DND-41 (cell line): ENCODE measurements around the gene CD151.

Experiments
- ATAC-seq: fragments of 200-7000 bp; cut with Tn5 transposase; 3 replicates; pipeline ENCODE4 v1.9.1; 2021; ENCODE audit warnings: low read depth; ENCODE audit not compliant: insufficient read depth
- DNase-seq: peaks from one replicate; pipeline ENCODE4 v3.0.0-alpha.2; 2020
- H2AFZ ChIP-seq: 2 replicates; pipeline ENCODE4 v1.6.0; 2012; ENCODE audit warnings: low read depth, low read length
- H3K27ac ChIP-seq: 2 replicates; pipeline ENCODE4 v1.5.1; 2012; ENCODE audit warnings: low read length, inconsistent platforms
- H3K27me3 ChIP-seq: fragments of 200-600 bp; sonication (generic); 2 replicates; pipeline ENCODE4 v1.6.0; 2012; ENCODE audit warnings: low read length, mild to moderate bottlenecking, inconsistent platforms; ENCODE audit not compliant: insufficient read depth, poor library complexity
- H3K36me3 ChIP-seq: 2 replicates; pipeline ENCODE4 v1.5.1; 2012; ENCODE audit warnings: low read length, inconsistent platforms; ENCODE audit not compliant: insufficient read depth
- H3K4me1 ChIP-seq: 2 replicates; pipeline ENCODE4 v1.5.1; 2012; ENCODE audit warnings: mild to moderate bottlenecking, low read length; ENCODE audit not compliant: insufficient read depth
- H3K4me2 ChIP-seq: 2 replicates; pipeline ENCODE4 v1.6.0; 2012; ENCODE audit warnings: mild to moderate bottlenecking, moderate library complexity, low read length, inconsistent platforms; ENCODE audit not compliant: insufficient read depth
- H3K4me3 ChIP-seq, 2 experiments: fragments of 200-600 bp in 1 of 2; shearing (Covaris generic) in 1 of 2; 2 replicates each; pipeline ENCODE4 v1.5.1; 2012 to 2016; ENCODE audit warnings: inconsistent platforms in 2 of 2, low read length in 2 of 2, mild to moderate bottlenecking in 2 of 2, low read depth in 1 of 2, moderate library complexity in 1 of 2
- H3K79me2 ChIP-seq: 2 replicates; pipeline ENCODE4 v1.6.0; 2012; ENCODE audit warnings: low read length, inconsistent platforms; ENCODE audit not compliant: insufficient read depth
- H3K9ac ChIP-seq: 2 replicates; pipeline ENCODE4 v1.6.0; 2012; ENCODE audit warnings: low read depth, mild to moderate bottlenecking, inconsistent platforms, low read length, moderate library complexity
- H3K9me3 ChIP-seq: 2 replicates; pipeline ENCODE4 v1.5.1; 2012; ENCODE audit warnings: low read length, moderate library complexity, mild to moderate bottlenecking, inconsistent platforms; ENCODE audit not compliant: insufficient read depth, severe bottlenecking
- H4K20me1 ChIP-seq: 2 replicates; pipeline ENCODE4 v1.6.0; 2012; ENCODE audit warnings: low read length; ENCODE audit not compliant: insufficient read depth
- EZH2 ChIP-seq: IDR thresholded peaks from 3 replicates; pipeline ENCODE4 v1.6.1; 2012; ENCODE audit warnings: borderline replicate concordance, low read depth, mild to moderate bottlenecking, moderate library complexity, low read length, inconsistent platforms; ENCODE audit not compliant: severe bottlenecking
- TF ChIP-seq, protein P1 (sequence below): IDR thresholded peaks from 2 replicates; pipeline ENCODE4 v1.5.1; 2012; ENCODE audit warnings: borderline replicate concordance, low read length, moderate library complexity, mild to moderate bottlenecking; ENCODE audit not compliant: poor library complexity, severe bottlenecking; ENCODE audit errors: extremely low read depth

CD151 gene

DNA sequence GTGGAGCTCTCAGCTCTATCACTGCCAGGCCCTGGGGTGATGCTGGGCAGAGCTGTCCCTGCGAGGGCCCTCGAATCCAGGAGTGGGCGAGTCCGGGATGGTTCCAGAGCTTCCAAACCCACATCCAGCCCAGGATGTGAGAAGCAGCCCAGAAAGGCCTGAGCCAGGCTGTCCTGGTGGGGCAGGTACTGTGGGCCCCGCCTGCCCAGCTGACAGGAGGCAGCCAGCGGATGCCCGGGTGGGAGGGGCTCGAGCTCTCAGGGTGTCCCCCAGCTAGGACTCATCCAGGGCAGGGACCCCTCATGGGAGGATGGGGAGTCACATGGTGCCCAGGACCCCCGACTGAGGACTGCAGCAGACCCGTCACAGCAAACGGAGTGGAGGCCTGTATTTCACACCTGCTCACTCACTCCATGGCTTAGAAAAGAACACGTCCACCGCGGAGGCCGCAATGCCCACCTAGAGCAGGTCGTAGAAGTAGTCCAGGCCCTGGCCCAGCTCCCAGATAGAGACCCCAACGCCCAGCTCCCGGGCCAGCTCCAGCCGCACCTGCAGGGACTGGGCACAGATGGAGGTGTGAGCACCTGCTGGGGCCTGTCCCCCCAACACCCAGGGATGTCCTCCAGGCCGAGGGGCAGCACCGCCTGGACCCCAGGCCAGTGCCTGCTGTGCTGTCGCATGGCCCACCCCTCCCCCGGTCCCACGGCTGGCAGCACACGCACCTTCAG is 36.8 kb downstream of the CD151 start:
- ATAC-seq (no peak), DNase-seq (no peak)
- H3K79me2 ChIP-seq: no peaks in the 10 kb centered on the region
- H3K9me3 ChIP-seq: no peaks in the 10 kb centered on the region
- H3K9ac ChIP-seq: no peak overlapping the region
- H3K36me3 ChIP-seq: peaks cover 41% of the 10 kb centered on the region
- H2AFZ ChIP-seq: no peak overlapping the region
- no peaks in the 10 kb centered on the region for H3K27me3 ChIP-seq
- TF ChIP-seq, protein P1, sequence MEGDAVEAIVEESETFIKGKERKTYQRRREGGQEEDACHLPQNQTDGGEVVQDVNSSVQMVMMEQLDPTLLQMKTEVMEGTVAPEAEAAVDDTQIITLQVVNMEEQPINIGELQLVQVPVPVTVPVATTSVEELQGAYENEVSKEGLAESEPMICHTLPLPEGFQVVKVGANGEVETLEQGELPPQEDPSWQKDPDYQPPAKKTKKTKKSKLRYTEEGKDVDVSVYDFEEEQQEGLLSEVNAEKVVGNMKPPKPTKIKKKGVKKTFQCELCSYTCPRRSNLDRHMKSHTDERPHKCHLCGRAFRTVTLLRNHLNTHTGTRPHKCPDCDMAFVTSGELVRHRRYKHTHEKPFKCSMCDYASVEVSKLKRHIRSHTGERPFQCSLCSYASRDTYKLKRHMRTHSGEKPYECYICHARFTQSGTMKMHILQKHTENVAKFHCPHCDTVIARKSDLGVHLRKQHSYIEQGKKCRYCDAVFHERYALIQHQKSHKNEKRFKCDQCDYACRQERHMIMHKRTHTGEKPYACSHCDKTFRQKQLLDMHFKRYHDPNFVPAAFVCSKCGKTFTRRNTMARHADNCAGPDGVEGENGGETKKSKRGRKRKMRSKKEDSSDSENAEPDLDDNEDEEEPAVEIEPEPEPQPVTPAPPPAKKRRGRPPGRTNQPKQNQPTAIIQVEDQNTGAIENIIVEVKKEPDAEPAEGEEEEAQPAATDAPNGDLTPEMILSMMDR: no peak
- no peak overlapping the region for H3K4me2 ChIP-seq
- H3K27ac ChIP-seq: no peak overlapping the region
- H3K4me1 ChIP-seq: no peaks in the 10 kb centered on the region
- H3K4me3 ChIP-seq: no peak overlapping the region
- peaks cover 9% of the 10 kb centered on the region for H4K20me1 ChIP-seq

DNA sequence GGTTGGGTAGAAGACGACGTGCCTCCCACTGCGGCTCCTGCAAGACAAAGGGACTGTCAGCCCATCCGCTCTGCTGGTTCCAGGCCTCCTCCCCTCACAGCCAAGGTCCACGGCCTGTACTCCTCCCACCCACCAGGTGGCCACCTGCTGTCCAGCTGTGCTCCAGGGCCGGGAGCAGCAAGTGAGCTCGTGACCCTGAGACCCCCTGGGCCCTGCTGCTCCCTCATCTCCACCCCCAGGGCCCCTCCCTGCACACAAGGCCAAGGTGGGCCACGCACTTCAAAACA is 37.3 kb downstream of the CD151 start:
- Histone ChIP-seq H4K20me1 (peaks cover 9% of the 10 kb centered on the region), H3K9me3 (no peaks in the 10 kb centered on the region), H3K79me2 (no peaks in the 10 kb centered on the region), H3K9ac (no peak overlapping the region), H3K27me3 (no peaks in the 10 kb centered on the region), H3K4me1 (no peaks in the 10 kb centered on the region), H3K4me2 (no peak overlapping the region), H2AFZ (no peak overlapping the region), H3K27ac (no peak overlapping the region), H3K36me3 (peaks cover 46% of the 10 kb centered on the region), H3K4me3 (no peak overlapping the region)
- ATAC-seq (no peak), DNase-seq (no peak)
- TF ChIP-seq, protein P1: peak; percentile 14
- TF ChIP-seq EZH2: no peak

DNA sequence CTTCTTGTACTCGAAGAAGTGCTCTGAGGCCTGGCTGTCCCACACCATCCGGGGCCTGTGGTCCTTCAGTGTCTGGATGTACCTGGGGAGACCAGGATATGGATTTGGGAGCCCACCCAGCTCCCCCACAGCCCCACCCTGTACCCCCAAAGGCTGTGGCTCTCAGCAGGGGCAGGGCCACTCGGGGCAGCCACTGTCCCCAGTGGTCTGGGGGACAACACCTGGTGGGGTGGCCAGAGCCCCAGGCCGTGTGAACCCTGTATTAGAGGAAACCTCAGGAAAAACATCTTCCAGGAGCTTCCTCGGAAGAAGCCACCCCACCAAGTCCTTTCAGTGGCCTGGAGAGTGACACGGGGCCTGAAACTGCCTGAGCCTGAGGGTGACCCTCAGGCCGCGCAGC is 37.7 kb downstream of the CD151 start:
- DNase-seq (no peak), ATAC-seq (no peak)
- no peaks in the 10 kb centered on the region for H3K9me3 ChIP-seq
- no peak for TF ChIP-seq EZH2
- TF ChIP-seq, protein P1: no peak
- no peak overlapping the region for H3K4me3 ChIP-seq
- H4K20me1 ChIP-seq: peaks cover 9% of the 10 kb centered on the region
- H3K79me2 ChIP-seq: no peaks in the 10 kb centered on the region
- no peaks in the 10 kb centered on the region for H3K4me1 ChIP-seq
- H2AFZ ChIP-seq: no peak overlapping the region
- H3K9ac ChIP-seq: no peak overlapping the region
- peaks cover 50% of the 10 kb centered on the region for H3K36me3 ChIP-seq
- no peaks in the 10 kb centered on the region for H3K27me3 ChIP-seq
- no peak overlapping the region for H3K4me2 ChIP-seq
- no peak overlapping the region for H3K27ac ChIP-seq

- H3K4me3 ChIP-seq: no peak overlapping the region
- H3K79me2 ChIP-seq: no peaks in the 10 kb centered on the region
- ATAC-seq: no peak
- no peaks in the 10 kb centered on the region for H3K27me3 ChIP-seq
- H2AFZ ChIP-seq: no peak overlapping the region
- TF ChIP-seq, protein P1: no peak
- no peak for TF ChIP-seq EZH2
- DNase-seq: no peak
- no peaks in the 10 kb centered on the region for H3K9me3 ChIP-seq
- no peak overlapping the region for H3K9ac ChIP-seq
- peaks cover 58% of the 10 kb centered on the region for H3K36me3 ChIP-seq
- no peaks in the 10 kb centered on the region for H3K4me1 ChIP-seq
- H3K4me2 ChIP-seq: no peak overlapping the region
- no peak overlapping the region for H3K27ac ChIP-seq
- peaks cover 13% of the 10 kb centered on the region for H4K20me1 ChIP-seq
Measured at GRCh38 chr11:871472-871871, 38.7 kb downstream of the CD151 start.
